HepG2 (cell line): ENCODE data around the gene CLP1. TPM values are rescaled to one million over a fixed set of nuclear protein-coding genes. Genes with fewer than 3 reads are reported as not detected.

Experiments
- ATAC-seq: fragments of 200-7000 bp; cut with Tn5 transposase; 3 replicates; pipeline ENCODE4 v1.9.1; 2020; ENCODE audit warnings: mild to moderate bottlenecking, moderate library complexity
- BruUV-seq: library from RNA; stranded (reverse); fragments of 400-500 nt; replicated peaks from 2 replicates; lab custom pipeline; 2021; lab: Mats Ljungman, UMichigan
- CTCF ChIA-PET: fragments of 300-600 bp; formaldehyde crosslinking; extraction: SDS; loops from one replicate; lab custom pipeline; 2021; ENCODE audit warnings: low total read pairs, inconsistent platforms, low intra/inter-chr PET ratio; lab: Yijun Ruan, JAX
- POLR2A ChIA-PET: fragments of 350-600 bp; sonication (Branson Sonifier 250); formaldehyde crosslinking; loops from one replicate; lab custom pipeline; 2020; ENCODE audit warnings: antibody characterized with exemption, inconsistent platforms; lab: Yijun Ruan, JAX
- DNase-seq: peaks from one replicate; pipeline ENCODE4 v3.0.0-alpha.2; 2015; ENCODE audit warnings: low spot score
- FAIRE-seq: peaks from 3 replicates; lab custom pipeline; 2011; peaks lifted over from hg19 to GRCh38; lab: Jason Lieb, UNC
- H2AFZ ChIP-seq: one replicate; pipeline ENCODE4 v1.6.1; 2011; ENCODE audit warnings: low read length, inconsistent platforms
- H3K27ac ChIP-seq: fragments of 300-600 bp; 3 replicates; pipeline ENCODE4 v1.8.0; 2011; ENCODE audit warnings: mixed run types, mild to moderate bottlenecking, mixed read lengths, low read length, inconsistent platforms; ENCODE audit not compliant: insufficient read depth; ENCODE audit errors: extremely low read length
- H3K27me3 ChIP-seq, 2 experiments: fragments of 200-600 bp in 1 of 2; 2 replicates in 1 of 2; 3 replicates in 1 of 2; pipeline versions ENCODE4 v1.6.0 to v1.8.0; 2011; ENCODE audit warnings: low read length in 2 of 2, mild to moderate bottlenecking in 2 of 2, moderate library complexity in 2 of 2, inconsistent platforms in 1 of 2; ENCODE audit not compliant: insufficient read depth in 2 of 2, control insufficient read depth in 1 of 2
- H3K36me3 ChIP-seq, 2 experiments: fragments of 200-600 bp in 1 of 2; replicated peaks in 1 of 2; 2 replicates in 1 of 2; 3 replicates in 1 of 2; pipeline versions ENCODE4 v1.5.1 to v1.8.0; 2011; ENCODE audit warnings: low read length in 2 of 2, inconsistent platforms in 1 of 2; ENCODE audit not compliant: insufficient read depth in 2 of 2, control insufficient read depth in 1 of 2
- H3K4me1 ChIP-seq: 2 replicates; pipeline ENCODE4 v1.5.1; 2012; ENCODE audit warnings: low read length, inconsistent platforms; ENCODE audit not compliant: insufficient read depth
- H3K4me2 ChIP-seq: 2 replicates; pipeline ENCODE4 v1.6.0; 2011; ENCODE audit warnings: low read depth, low read length, inconsistent platforms
- H3K4me3 ChIP-seq, 3 experiments: fragments of 200-600 bp in 1 of 3; sonication (generic), shearing (Covaris generic) in 1 of 3; replicated peaks in 1 of 3; 2 replicates each; pipeline ENCODE4 v1.5.1; 2011 to 2016; ENCODE audit warnings: low read length in 3 of 3, inconsistent platforms in 2 of 3, low read depth in 2 of 3, mild to moderate bottlenecking in 2 of 3, control low read depth in 1 of 3, mixed read lengths in 1 of 3; ENCODE audit not compliant: insufficient read depth in 1 of 3
- H3K79me2 ChIP-seq: one replicate; pipeline ENCODE4 v1.6.1; 2011; ENCODE audit warnings: low read length, inconsistent platforms; ENCODE audit not compliant: insufficient read depth
- H3K9ac ChIP-seq: 2 replicates; pipeline ENCODE4 v1.6.0; 2011; ENCODE audit warnings: mild to moderate bottlenecking, low read depth, low read length, inconsistent platforms; ENCODE audit not compliant: insufficient read depth
- H3K9me3 ChIP-seq: 2 replicates; pipeline ENCODE4 v1.5.1; 2012; ENCODE audit warnings: mild to moderate bottlenecking, low read length
- H4K20me1 ChIP-seq: 2 replicates; pipeline ENCODE4 v1.6.0; 2011; ENCODE audit warnings: inconsistent platforms, mild to moderate bottlenecking, low read length, moderate library complexity; ENCODE audit not compliant: insufficient read depth
- CEBPG ChIP-seq: IDR thresholded peaks from 2 replicates; pipeline ENCODE4 v1.6.1; 2016
- LRRFIP1 ChIP-seq: sonication (generic); formaldehyde crosslinking; conservative IDR thresholded peaks from 2 replicates; pipeline ENCODE4 v1.4.0; 2020; ENCODE audit warnings: missing genetic modification reagents
- NR2C2 ChIP-seq: sonication (generic); formaldehyde crosslinking; IDR thresholded peaks from 2 replicates; pipeline ENCODE4 v1.4.0; 2020; ENCODE audit warnings: missing genetic modification reagents, mild to moderate bottlenecking, moderate library complexity, borderline replicate concordance
- PREB ChIP-seq: sonication (generic); formaldehyde crosslinking; IDR thresholded peaks from 2 replicates; pipeline ENCODE4 v1.4.0; 2020; ENCODE audit warnings: missing genetic modification reagents
- RBM39 ChIP-seq: fragments of 200-400 bp; formaldehyde crosslinking; IDR thresholded peaks from one replicate; pipeline ENCODE4 v1.6.1; 2018; ENCODE audit warnings: antibody characterized with exemption, mild to moderate bottlenecking, low read depth, low read length; ENCODE audit not compliant: poor library complexity, severe bottlenecking
- SALL1 ChIP-seq: sonication (generic); formaldehyde crosslinking; IDR thresholded peaks from 2 replicates; pipeline ENCODE4 v1.8.0; 2022; ENCODE audit warnings: mild to moderate bottlenecking, missing genetic modification reagents
- ZFP62 ChIP-seq: sonication (generic); formaldehyde crosslinking; IDR thresholded peaks from 2 replicates; pipeline ENCODE4 v1.4.0; 2020; ENCODE audit warnings: missing genetic modification reagents
- ZNF225 ChIP-seq: sonication (generic); formaldehyde crosslinking; IDR thresholded peaks from 2 replicates; pipeline ENCODE4 v1.4.0; 2020; ENCODE audit warnings: mild to moderate bottlenecking, missing genetic modification reagents
- ZNF264 ChIP-seq: sonication (generic); formaldehyde crosslinking; IDR thresholded peaks from 2 replicates; pipeline ENCODE4 v1.4.0; 2020; ENCODE audit warnings: missing genetic modification reagents
- ZNF670 ChIP-seq: sonication (generic); formaldehyde crosslinking; IDR thresholded peaks from 2 replicates; pipeline ENCODE4 v1.8.0; 2022; ENCODE audit warnings: mild to moderate bottlenecking, missing genetic modification reagents, borderline replicate concordance
- ZNF704 ChIP-seq: sonication (generic); formaldehyde crosslinking; IDR thresholded peaks from 2 replicates; pipeline ENCODE4 v1.8.1; 2023; ENCODE audit warnings: mild to moderate bottlenecking, inconsistent platforms, moderate library complexity, missing genetic modification reagents, borderline replicate concordance
- ZNF768 ChIP-seq: sonication (generic); formaldehyde crosslinking; IDR thresholded peaks from 2 replicates; pipeline ENCODE4 v1.4.0; 2020; ENCODE audit warnings: missing genetic modification reagents
- WGBS: methylation state at CpG from one replicate; pipeline ENCODE4 v1.1.6; 2017; ENCODE audit warnings: low lambda C conversion rate; 5-methylcytosine and 5-hydroxymethylcytosine counted together
- in situ Hi-C: cut with HindIII; loops from 2 replicates; pipeline ENCODE4 v1.10.0; 2017; ENCODE audit warnings: low pct_unique_long_range_greater_than_20kb; ENCODE audit not compliant: extremely low pct_ligation_motif_present
- intact Hi-C: fragments of 100-400 bp; cut with micrococcal nuclease; formaldehyde crosslinking; loops from one replicate; pipeline ENCODE4 v1.10.0; 2022; ENCODE audit not compliant: unreplicated experiment
- polyA plus RNA-seq, 8 experiments: library from polyadenylated mRNA; depleted of rRNA in 3 of 8; stranded (reverse) in 7 of 8; unstranded in 1 of 8; fragments of >200 nt; fragmentation: Illumina TruSeq in 4 of 8; extraction: Trizol in 4 of 8; gene quantifications; 2 replicates each; pipeline versions ENCODE4 v1.2.1 to v1.2.3, GENCODE V29; 2011 to 2016; ENCODE audit warnings: low read depth in 4 of 8, missing spikeins in 1 of 8, mixed read lengths in 1 of 8; ENCODE audit not compliant: insufficient read depth in 1 of 8
- total RNA-seq, 5 experiments: library from RNA; depleted of rRNA; stranded (reverse); fragments of >200 nt; fragmentation: Illumina TruSeq; extraction: Trizol; gene quantifications; 2 replicates each; pipeline ENCODE4 v1.2.3, GENCODE V29; 2016; ENCODE audit warnings: low read depth in 1 of 5

The CLP1 gene
- total and polyA plus RNA-seq, 2 of the 13 experiments (the other 11 are each of a cell fraction or from before 2014, with no cell fraction given), result 14.6 to 24.8 TPM

- CTCF ChIA-PET, result no interaction called here
- no peak for DNase-seq
- Histone ChIP-seq H3K36me3 (no peaks in the 10 kb centered on the region), H2AFZ (no peak overlapping the region), H3K27me3 (peaks cover 9 to 46% of the 10 kb centered on the region in 2 experiments), H3K4me3 (no peak overlapping the region), H3K27ac (no peak overlapping the region), H3K9ac (no peak overlapping the region), H3K4me2 (no peak overlapping the region), H4K20me1 (no peaks in the 10 kb centered on the region), H3K79me2 (no peaks in the 10 kb centered on the region), H3K4me1 (peaks cover 22% of the 10 kb centered on the region), H3K9me3 (no peaks in the 10 kb centered on the region)
- WGBS, result 8% methylated on average over 10 of the region's 10 CpGs
- in situ Hi-C loops, result loop anchor here (10.0 kb wide), 1 partner anchor 193 kb away; no protein-coding TSS in a partner anchor
- intact Hi-C loops, result no loop called here
- POLR2A ChIA-PET, result no interaction called here
- no peak for ATAC-seq
- no TSS peak for BruUV-seq
- no peak for FAIRE-seq
- TF ChIP-seq ZNF225 (CRISPR knock-in tag) (no peak), SALL1 (CRISPR knock-in tag) (no peak), RBM39 (no peak), NR2C2 (no peak), CEBPG (CRISPR knock-in tag) (no peak), LRRFIP1 (CRISPR knock-in tag) (no peak), ZNF704 (no peak), ZNF264 (CRISPR knock-in tag) (no peak), ZNF670 (CRISPR knock-in tag) (no peak), ZFP62 (no peak), PREB (CRISPR knock-in tag) (no peak), ZNF768 (CRISPR knock-in tag) (no peak)
Observed at GRCh38 chr11:57647372-57647771, 10.2 kb upstream of the CLP1 start.
